K562 (cell line): ENCODE measurements around the gene NFYC. TPM values are rescaled to one million over a fixed set of nuclear protein-coding genes. Genes with fewer than 3 reads are reported as not detected.
A peak's percentile ranks its signal among the peaks of the same experiment; 100 is the strongest.

Source experiments
- ATAC-seq: fragments of 200-7000 bp; cut with Tn5 transposase; 3 replicates; pipeline ENCODE4 v1.9.1; 2020; ENCODE audit warnings: moderate library complexity
- BruUV-seq: library from RNA; stranded (reverse); fragments of 400-500 nt; replicated peaks from 2 replicates; lab custom pipeline; 2021; lab: Mats Ljungman, UMichigan
- CTCF ChIA-PET: fragments of 300-600 bp; formaldehyde crosslinking; extraction: SDS; loops from one replicate; lab custom pipeline; 2021; ENCODE audit warnings: low intra/inter-chr PET ratio; lab: Yijun Ruan, JAX
- POLR2A ChIA-PET: fragments of 300-600, 350-650 bp; sonication (Branson Sonifier 250); formaldehyde crosslinking; extraction: SDS; loops from one replicate; lab custom pipeline; 2021; ENCODE audit warnings: antibody characterized with exemption, inconsistent platforms; lab: Yijun Ruan, JAX
- DNase-seq, 4 experiments: peaks; one replicate each; pipeline versions ENCODE4 v3.0.0 to v3.0.0-alpha.2; 2011 to 2018; ENCODE audit warnings: low spot score in 3 of 4, mixed read lengths in 3 of 4; ENCODE audit errors: extremely low read depth in 1 of 4
- FAIRE-seq: peaks from 2 replicates; lab custom pipeline; 2011; peaks lifted over from hg19 to GRCh38; lab: Jason Lieb, UNC
- H2AFZ ChIP-seq: 2 replicates; pipeline ENCODE4 v1.6.0; 2011; ENCODE audit warnings: low read depth, low read length, control low read depth, inconsistent platforms
- H3K27ac ChIP-seq: fragments of 200-600 bp; 3 replicates; pipeline ENCODE4 v1.8.0; 2011; ENCODE audit warnings: low read depth, mild to moderate bottlenecking, control low read depth, inconsistent platforms, low read length, moderate library complexity, mixed read lengths; ENCODE audit errors: extremely low read depth
- H3K27me3 ChIP-seq, 2 experiments: fragments of 300-600 bp in 1 of 2; 2 replicates in 1 of 2; 3 replicates in 1 of 2; pipeline versions ENCODE4 v1.6.0 to v1.8.0; 2011; ENCODE audit warnings: inconsistent platforms in 2 of 2, low read length in 2 of 2, mild to moderate bottlenecking in 1 of 2, mixed read lengths in 1 of 2, moderate library complexity in 1 of 2; ENCODE audit not compliant: control insufficient read depth in 2 of 2, insufficient read depth in 2 of 2
- H3K36me3 ChIP-seq: fragments of 300-600 bp; 3 replicates; pipeline ENCODE4 v1.8.0; 2011; ENCODE audit warnings: mild to moderate bottlenecking, low read length, inconsistent platforms; ENCODE audit not compliant: control insufficient read depth, insufficient read depth
- H3K4me1 ChIP-seq, 2 experiments: fragments of 200-600 bp in 1 of 2; replicated peaks in 1 of 2; 2 replicates in 1 of 2; 3 replicates in 1 of 2; pipeline versions ENCODE4 v1.5.1 to v1.8.0; 2011; ENCODE audit warnings: inconsistent platforms in 2 of 2, low read length in 2 of 2, mild to moderate bottlenecking in 1 of 2, mixed read lengths in 1 of 2, moderate library complexity in 1 of 2; ENCODE audit not compliant: control insufficient read depth in 2 of 2, insufficient read depth in 2 of 2
- H3K4me2 ChIP-seq: 2 replicates; pipeline ENCODE4 v1.6.1; 2011; ENCODE audit warnings: low read length, control low read depth, inconsistent platforms, mixed read lengths; ENCODE audit not compliant: insufficient read depth
- H3K4me3 ChIP-seq: fragments of 200-600 bp; sonication (generic), shearing (Covaris generic); 2 replicates; pipeline ENCODE4 v1.5.1; 2016; ENCODE audit warnings: control low read depth, inconsistent platforms
- H3K79me2 ChIP-seq: fragments of 200-600 bp; 3 replicates; pipeline ENCODE4 v1.8.0; 2011; ENCODE audit warnings: low read length, inconsistent platforms; ENCODE audit not compliant: control insufficient read depth, insufficient read depth
- H3K9ac ChIP-seq, 2 experiments: 2 replicates each; pipeline versions ENCODE4 v1.6.0 to v1.6.1; 2011; ENCODE audit warnings: low read depth in 2 of 2, low read length in 2 of 2, control low read depth in 1 of 2, inconsistent platforms in 1 of 2, mild to moderate bottlenecking in 1 of 2, mixed read lengths in 1 of 2; ENCODE audit not compliant: insufficient read depth in 1 of 2
- H3K9me1 ChIP-seq: one replicate; pipeline ENCODE4 v1.6.0; 2011; ENCODE audit warnings: inconsistent platforms, mild to moderate bottlenecking, low read length, moderate library complexity; ENCODE audit not compliant: control insufficient read depth, insufficient read depth
- H3K9me3 ChIP-seq: replicated peaks from 2 replicates; pipeline ENCODE4 v1.5.1; 2011; ENCODE audit warnings: low read depth, low read length, inconsistent platforms; ENCODE audit not compliant: control insufficient read depth, insufficient read depth
- H4K20me1 ChIP-seq: replicated peaks from 2 replicates; pipeline ENCODE4 v1.6.1; 2011; ENCODE audit warnings: low read length, inconsistent platforms, mixed read lengths; ENCODE audit not compliant: control insufficient read depth, insufficient read depth
- GATA2 ChIP-seq: sonication (generic); formaldehyde crosslinking; IDR thresholded peaks from 2 replicates; pipeline ENCODE4 v1.4.0; 2020; ENCODE audit warnings: mild to moderate bottlenecking, missing genetic modification reagents
- HNRNPK ChIP-seq: fragments of 200-400 bp; formaldehyde crosslinking; IDR thresholded peaks from one replicate; pipeline ENCODE4 v1.6.1; 2018; ENCODE audit warnings: mild to moderate bottlenecking, low read depth, low read length; ENCODE audit not compliant: poor library complexity, severe bottlenecking
- NCOR1 ChIP-seq: fragments of 450-650 bp; IDR thresholded peaks from 2 replicates; pipeline ENCODE4 v1.6.1; 2016; ENCODE audit warnings: mild to moderate bottlenecking, moderate library complexity
- NRF1 ChIP-seq, 2 experiments: fragments of 450-650 bp; IDR thresholded peaks in 1 of 2; conservative IDR thresholded peaks in 1 of 2; 2 replicates each; pipeline ENCODE4 v1.6.1; 2014; ENCODE audit warnings: mild to moderate bottlenecking in 2 of 2
- RBM34 ChIP-seq: fragments of 200-400 bp; formaldehyde crosslinking; IDR thresholded peaks from 2 replicates; pipeline ENCODE4 v1.6.1; 2018; ENCODE audit warnings: low read length, borderline replicate concordance; ENCODE audit not compliant: insufficient read depth
- ZNF212 ChIP-seq: fragments of 450-650 bp; formaldehyde crosslinking; IDR thresholded peaks from 2 replicates; pipeline ENCODE4 v1.4.0; 2020; ENCODE audit warnings: mild to moderate bottlenecking
- ZNF384 ChIP-seq: IDR thresholded peaks from 2 replicates; pipeline ENCODE4 v1.6.1; 2012; ENCODE audit warnings: low read depth, low read length, improper control_type of control experiment
- WGBS: fragments of 100-300 bp; shearing (Covaris generic); methylation state at CpG from one replicate; pipeline ENCODE4 v1.1.6; 2016; ENCODE audit warnings: low coverage, mixed read lengths; ENCODE audit not compliant: insufficient coverage; ENCODE audit errors: missing lambda C conversion rate; 5-methylcytosine and 5-hydroxymethylcytosine counted together
- in situ Hi-C: fragments of 300-500 bp; cut with MboI; formaldehyde crosslinking; loops from 4 replicates; pipeline ENCODE4 v1.15.0; 2018; ENCODE audit warnings: inconsistent platforms, mixed read lengths
- intact Hi-C: fragments of 100-400 bp; cut with micrococcal nuclease; formaldehyde crosslinking; loops from 2 replicates; pipeline ENCODE4 v1.14.2; 2022
- polyA plus RNA-seq, 8 experiments: library from polyadenylated mRNA; depleted of rRNA in 4 of 8; stranded (reverse) in 5 of 8; unstranded in 3 of 8; fragments of >200 nt; fragmentation: Nextera tagmentation in 2 of 8; fragmentation: Illumina TruSeq in 1 of 8; extraction: Ambion mirVana in 2 of 8; extraction: Trizol in 1 of 8; gene quantifications; 2 replicates each; pipeline versions ENCODE4 v1.2.1 to v1.2.3, GENCODE V29; 2011 to 2014; ENCODE audit warnings: inconsistent platforms in 1 of 8, missing spikeins in 1 of 8
- total RNA-seq, 7 experiments: library from RNA; depleted of rRNA in 6 of 7; stranded (reverse); fragments of >200 nt in 6 of 7; fragmentation: Illumina TruSeq in 2 of 7; extraction: Trizol in 2 of 7; gene quantifications; 2 replicates each; pipeline versions ENCODE4 v1.2.1 to v1.2.3, GENCODE V29; 2011 to 2021; ENCODE audit warnings: low replicate concordance in 1 of 7
- TF ChIP-seq, protein P1 (sequence below), 2 experiments: IDR thresholded peaks in 1 of 2; conservative IDR thresholded peaks in 1 of 2; 2 replicates each; pipeline ENCODE4 v1.6.1; 2016; ENCODE audit warnings: low read depth in 2 of 2, mild to moderate bottlenecking in 1 of 2, missing compliant biosample characterization in 1 of 2, missing genetic modification characterization in 1 of 2, moderate library complexity in 1 of 2
- TF ChIP-seq, protein P2 (sequence below): fragments of 450-650 bp; IDR thresholded peaks from 2 replicates; pipeline ENCODE4 v1.6.1; 2016
- TF ChIP-seq, protein P3 (sequence below): fragments of 450-650 bp; formaldehyde crosslinking; IDR thresholded peaks from 2 replicates; pipeline ENCODE4 v1.4.0; 2020; ENCODE audit warnings: mild to moderate bottlenecking, moderate library complexity
- TF ChIP-seq, protein P4 (sequence below): sonication (generic); formaldehyde crosslinking; IDR thresholded peaks from 2 replicates; pipeline ENCODE4 v1.8.1; 2023; ENCODE audit warnings: mild to moderate bottlenecking, missing genetic modification reagents

The NFYC gene
- total and polyA plus RNA-seq, 9 of the 15 experiments (the other 6 are each of a cell fraction or from before 2014, with no cell fraction given) = 4.8 to 59.8 (median 41.1) TPM

DNA sequence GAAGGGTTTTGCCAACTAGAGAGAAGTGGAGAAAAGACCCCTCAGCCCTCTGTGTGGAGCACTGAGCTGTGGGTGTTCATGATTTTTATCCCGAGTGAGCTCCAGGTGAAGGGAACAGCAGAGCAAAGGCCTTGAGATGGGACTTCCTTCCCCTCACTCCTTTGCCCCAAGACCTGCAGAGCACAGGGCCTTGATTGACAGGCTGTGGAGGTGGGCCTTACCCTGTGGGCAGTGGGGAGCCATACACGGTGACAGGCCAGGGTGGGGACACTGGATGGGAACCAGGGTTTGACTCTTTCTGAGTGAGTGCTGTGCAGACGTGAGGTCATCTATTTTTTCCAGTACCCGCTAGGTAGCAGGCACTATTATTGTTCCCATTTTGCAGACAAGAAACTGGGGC, 102.5 kb downstream of the NFYC start:
- WGBS = 59% methylated on average over 4 of the region's 4 CpGs
- Histone ChIP-seq H2AFZ (no peak overlapping the region), H3K36me3 (no peaks in the 10 kb centered on the region), H3K79me2 (no peaks in the 10 kb centered on the region), H3K27me3 (no peaks in the 10 kb centered on the region), H3K4me2 (no peak overlapping the region), H3K9me1 (no peaks in the 10 kb centered on the region), H3K27ac (no peak overlapping the region), H3K9me3 (no peaks in the 10 kb centered on the region), H3K4me1 (peaks cover 0 to 14% of the 10 kb centered on the region in 2 experiments; a peak in 4 of 5 replicates), H3K4me3 (no peak overlapping the region), H4K20me1 (peaks cover 9% of the 10 kb centered on the region; the same call in 1 of the 2 replicates), H3K9ac (no peak overlapping the region)
- DNase-seq (no peak), FAIRE-seq (no peak), ATAC-seq (no peak)
- POLR2A ChIA-PET = interaction anchor here (0.6 to 1.6 kb wide), 3 partner anchors 10 to 82 kb away, joined by 4 to 5 read pairs (median 4); no protein-coding TSS in a partner anchor
- CTCF ChIA-PET = no interaction called here
- BruUV-seq = no TSS peak
- TF ChIP-seq NRF1 (conservative IDR thresholded peaks at IDR 0.05 in 1 of 2, IDR thresholded peaks at IDR 0.05 in 1 of 2) (no peak), RBM34 (no peak), NCOR1 (no peak), ZNF384 (no peak), GATA2 (CRISPR knock-in tag) (no peak), ZNF212 (no peak), HNRNPK (no peak)
- TF ChIP-seq, protein P1, sequence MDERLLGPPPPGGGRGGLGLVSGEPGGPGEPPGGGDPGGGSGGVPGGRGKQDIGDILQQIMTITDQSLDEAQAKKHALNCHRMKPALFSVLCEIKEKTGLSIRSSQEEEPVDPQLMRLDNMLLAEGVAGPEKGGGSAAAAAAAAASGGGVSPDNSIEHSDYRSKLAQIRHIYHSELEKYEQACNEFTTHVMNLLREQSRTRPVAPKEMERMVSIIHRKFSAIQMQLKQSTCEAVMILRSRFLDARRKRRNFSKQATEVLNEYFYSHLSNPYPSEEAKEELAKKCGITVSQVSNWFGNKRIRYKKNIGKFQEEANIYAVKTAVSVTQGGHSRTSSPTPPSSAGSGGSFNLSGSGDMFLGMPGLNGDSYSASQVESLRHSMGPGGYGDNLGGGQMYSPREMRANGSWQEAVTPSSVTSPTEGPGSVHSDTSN (CRISPR knock-in tag; IDR thresholded peaks at IDR 0.05; ENCODE audit: low read depth) = peak; percentile 38; the same call in 1 of the 2 replicates
- TF ChIP-seq, protein P1 (tag; conservative IDR thresholded peaks at IDR 0.05; ENCODE audit: low read depth) = no peak
- TF ChIP-seq, protein P2, sequence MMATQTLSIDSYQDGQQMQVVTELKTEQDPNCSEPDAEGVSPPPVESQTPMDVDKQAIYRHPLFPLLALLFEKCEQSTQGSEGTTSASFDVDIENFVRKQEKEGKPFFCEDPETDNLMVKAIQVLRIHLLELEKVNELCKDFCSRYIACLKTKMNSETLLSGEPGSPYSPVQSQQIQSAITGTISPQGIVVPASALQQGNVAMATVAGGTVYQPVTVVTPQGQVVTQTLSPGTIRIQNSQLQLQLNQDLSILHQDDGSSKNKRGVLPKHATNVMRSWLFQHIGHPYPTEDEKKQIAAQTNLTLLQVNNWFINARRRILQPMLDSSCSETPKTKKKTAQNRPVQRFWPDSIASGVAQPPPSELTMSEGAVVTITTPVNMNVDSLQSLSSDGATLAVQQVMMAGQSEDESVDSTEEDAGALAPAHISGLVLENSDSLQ = peak; percentile 91
- TF ChIP-seq, protein P3, sequence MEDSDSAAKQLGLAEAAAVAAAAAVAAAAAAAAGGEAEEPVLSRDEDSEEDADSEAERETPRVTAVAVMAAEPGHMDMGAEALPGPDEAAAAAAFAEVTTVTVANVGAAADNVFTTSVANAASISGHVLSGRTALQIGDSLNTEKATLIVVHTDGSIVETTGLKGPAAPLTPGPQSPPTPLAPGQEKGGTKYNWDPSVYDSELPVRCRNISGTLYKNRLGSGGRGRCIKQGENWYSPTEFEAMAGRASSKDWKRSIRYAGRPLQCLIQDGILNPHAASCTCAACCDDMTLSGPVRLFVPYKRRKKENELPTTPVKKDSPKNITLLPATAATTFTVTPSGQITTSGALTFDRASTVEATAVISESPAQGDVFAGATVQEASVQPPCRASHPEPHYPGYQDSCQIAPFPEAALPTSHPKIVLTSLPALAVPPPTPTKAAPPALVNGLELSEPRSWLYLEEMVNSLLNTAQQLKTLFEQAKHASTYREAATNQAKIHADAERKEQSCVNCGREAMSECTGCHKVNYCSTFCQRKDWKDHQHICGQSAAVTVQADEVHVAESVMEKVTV (CRISPR knock-in tag) = no peak
- TF ChIP-seq, protein P4, sequence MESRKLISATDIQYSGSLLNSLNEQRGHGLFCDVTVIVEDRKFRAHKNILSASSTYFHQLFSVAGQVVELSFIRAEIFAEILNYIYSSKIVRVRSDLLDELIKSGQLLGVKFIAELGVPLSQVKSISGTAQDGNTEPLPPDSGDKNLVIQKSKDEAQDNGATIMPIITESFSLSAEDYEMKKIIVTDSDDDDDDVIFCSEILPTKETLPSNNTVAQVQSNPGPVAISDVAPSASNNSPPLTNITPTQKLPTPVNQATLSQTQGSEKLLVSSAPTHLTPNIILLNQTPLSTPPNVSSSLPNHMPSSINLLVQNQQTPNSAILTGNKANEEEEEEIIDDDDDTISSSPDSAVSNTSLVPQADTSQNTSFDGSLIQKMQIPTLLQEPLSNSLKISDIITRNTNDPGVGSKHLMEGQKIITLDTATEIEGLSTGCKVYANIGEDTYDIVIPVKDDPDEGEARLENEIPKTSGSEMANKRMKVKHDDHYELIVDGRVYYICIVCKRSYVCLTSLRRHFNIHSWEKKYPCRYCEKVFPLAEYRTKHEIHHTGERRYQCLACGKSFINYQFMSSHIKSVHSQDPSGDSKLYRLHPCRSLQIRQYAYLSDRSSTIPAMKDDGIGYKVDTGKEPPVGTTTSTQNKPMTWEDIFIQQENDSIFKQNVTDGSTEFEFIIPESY (CRISPR knock-in tag) = peak; percentile 39; the same call in 1 of the 2 replicates
- intact Hi-C loops (no loop called here), in situ Hi-C loops (no loop called here)
